ENCODE data around the gene DEDD2.
"Not testable (repeated sequence)": the region's sequence is repeated elsewhere in the genome, so short reads cannot be mapped to it uniquely, and the experiment has no call there.

DEDD2 gene, protein sequence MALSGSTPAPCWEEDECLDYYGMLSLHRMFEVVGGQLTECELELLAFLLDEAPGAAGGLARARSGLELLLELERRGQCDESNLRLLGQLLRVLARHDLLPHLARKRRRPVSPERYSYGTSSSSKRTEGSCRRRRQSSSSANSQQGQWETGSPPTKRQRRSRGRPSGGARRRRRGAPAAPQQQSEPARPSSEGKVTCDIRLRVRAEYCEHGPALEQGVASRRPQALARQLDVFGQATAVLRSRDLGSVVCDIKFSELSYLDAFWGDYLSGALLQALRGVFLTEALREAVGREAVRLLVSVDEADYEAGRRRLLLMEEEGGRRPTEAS

DNA sequence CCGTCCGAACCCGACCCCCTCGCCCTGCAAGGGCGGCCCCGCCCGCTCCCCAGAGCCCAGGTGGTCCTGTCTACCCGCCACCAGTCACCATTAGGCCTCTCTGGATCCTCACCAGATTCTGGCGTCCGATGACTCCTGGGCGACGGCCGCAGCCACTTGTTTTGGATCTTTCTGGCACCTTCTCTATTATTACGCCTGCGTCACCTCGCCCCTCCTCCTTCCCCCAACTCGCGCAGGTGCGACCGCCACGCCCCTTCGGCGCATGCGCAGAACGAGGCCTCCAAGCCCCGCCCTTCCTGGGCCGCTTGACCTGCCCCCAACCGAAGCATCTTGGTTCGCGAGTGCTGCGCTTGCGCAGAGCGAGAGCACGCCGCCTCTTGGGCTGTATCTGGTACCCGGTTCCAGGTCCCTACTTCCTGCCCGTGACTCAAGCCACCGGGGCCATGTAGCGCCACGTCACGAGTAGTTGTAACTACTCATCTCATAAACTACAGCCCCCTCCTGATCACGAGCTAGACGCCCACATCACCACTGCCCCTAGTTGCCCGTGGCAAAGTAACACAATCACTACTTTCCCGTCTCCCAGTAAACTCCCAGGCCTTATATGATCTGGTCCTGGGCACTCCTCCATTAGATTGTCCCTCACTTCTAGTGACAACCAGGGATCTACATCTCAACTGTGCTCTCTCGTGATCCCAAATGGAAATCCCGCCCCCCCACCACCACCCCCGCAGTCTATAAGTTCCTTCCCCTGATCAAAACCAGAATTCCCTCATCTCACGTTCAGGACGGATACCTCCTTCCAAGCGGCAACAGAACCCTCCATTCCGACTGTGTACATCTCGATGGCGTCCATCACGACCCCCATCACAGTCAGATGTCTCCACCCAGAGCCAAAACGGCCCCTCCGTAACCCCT, at the start of gene DEDD2:
Gene DEDD2 (minus strand): TSS at position 158 of the 918 bp plus-strand sequence. CDS start 670 bp downstream, outside the sequence.
- DNase-seq (ENCODE audit: low read depth, low spot score), result peak; percentile 63
- H3K4me3 ChIP-seq, result peak within 1 kb of the TSS; percentile 86
- peak within 1 kb of the TSS; percentile 84 for H3K9ac ChIP-seq (ENCODE audit: insufficient read length)
- no peaks in the 10 kb centered on the region for H3K9me3 ChIP-seq (ENCODE audit: low read depth, low read length)
- H3K27ac ChIP-seq, result peak within 1 kb of the TSS; percentile 63
- TF ChIP-seq FOXP2 (optimal IDR thresholded peaks at IDR 0.05; ENCODE audit: control extremely low read depth, extremely low read length, insufficient read depth), result no peak
- TF ChIP-seq POLR2AphosphoS5 (IDR thresholded peaks at IDR 0.05; ENCODE audit: borderline replicate concordance, low read depth, low read length), result peak; percentile 73; the same call in 1 of the 2 replicates
- H3K36me3 ChIP-seq (ENCODE audit: insufficient read depth, low read length), result peaks cover 28% of the 10 kb centered on the region; the same call in 1 of the 2 replicates

DNA sequence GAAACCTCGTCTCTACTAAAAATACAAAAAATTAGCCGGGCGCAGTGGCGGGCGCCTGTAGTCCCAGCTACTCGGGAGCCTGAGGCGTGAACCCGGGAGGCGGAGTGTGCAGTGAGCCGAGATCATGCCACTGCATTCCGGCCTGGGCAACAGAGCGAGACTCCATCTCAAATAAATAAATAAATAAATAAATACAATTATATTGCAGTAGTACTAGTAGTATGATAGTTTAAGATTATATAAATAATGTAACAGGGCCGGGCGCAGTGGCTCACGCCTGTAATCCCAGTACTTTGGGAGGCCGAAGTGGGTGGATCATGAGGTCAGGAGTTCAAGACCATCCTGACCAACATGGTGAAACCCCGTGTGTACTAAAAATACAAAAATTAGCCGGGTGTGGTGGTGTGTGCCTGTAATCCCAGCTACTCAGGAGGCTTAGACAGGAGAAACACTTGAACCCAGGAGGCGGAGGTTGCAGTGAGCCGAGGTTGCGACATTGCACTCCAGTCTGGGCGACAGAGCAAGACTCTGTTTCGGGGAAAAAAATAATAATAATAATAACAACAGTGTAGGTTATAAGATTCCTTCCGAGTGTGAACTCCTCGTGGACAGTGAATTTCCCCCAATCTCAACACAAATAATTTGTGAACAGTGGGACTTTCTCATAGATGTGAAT, 49.6 kb upstream of the DEDD2 start:
- not testable (repeated sequence) for H3K27ac ChIP-seq; H3K36me3 ChIP-seq (ENCODE audit: insufficient read depth, low read length); DNase-seq (ENCODE audit: low read depth, low spot score); H3K9me3 ChIP-seq (ENCODE audit: low read depth, low read length)
- Histone ChIP-seq H3K4me3 (peak overlapping the region; percentile 93), H3K9ac (ENCODE audit: insufficient read length) (peak overlapping the region; percentile 90)

DNA sequence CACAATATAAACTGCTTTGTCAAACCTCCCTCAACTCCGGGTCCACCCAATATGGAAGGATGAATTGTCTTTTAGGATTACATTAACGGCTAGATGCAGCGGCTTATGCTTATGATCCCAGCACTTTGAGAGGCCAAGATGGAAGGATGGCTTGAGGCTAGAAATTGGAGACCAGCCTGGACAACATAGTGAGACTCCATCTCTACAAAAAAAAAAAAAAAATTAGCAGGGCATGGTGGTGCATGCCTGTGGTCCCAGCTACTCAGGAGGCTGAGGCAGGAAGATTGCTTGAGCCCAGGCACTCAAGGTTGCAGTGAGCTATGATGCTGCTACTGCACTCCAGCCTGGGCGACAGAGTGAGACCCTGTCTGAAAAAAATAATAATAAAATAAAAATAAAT, 48.6 kb upstream of the DEDD2 start:
- not testable (repeated sequence) for DNase-seq (ENCODE audit: low read depth, low spot score); H3K9ac ChIP-seq (ENCODE audit: insufficient read length); H3K4me3 ChIP-seq; H3K9me3 ChIP-seq (ENCODE audit: low read depth, low read length); H3K36me3 ChIP-seq (ENCODE audit: insufficient read depth, low read length); H3K27ac ChIP-seq

DNA sequence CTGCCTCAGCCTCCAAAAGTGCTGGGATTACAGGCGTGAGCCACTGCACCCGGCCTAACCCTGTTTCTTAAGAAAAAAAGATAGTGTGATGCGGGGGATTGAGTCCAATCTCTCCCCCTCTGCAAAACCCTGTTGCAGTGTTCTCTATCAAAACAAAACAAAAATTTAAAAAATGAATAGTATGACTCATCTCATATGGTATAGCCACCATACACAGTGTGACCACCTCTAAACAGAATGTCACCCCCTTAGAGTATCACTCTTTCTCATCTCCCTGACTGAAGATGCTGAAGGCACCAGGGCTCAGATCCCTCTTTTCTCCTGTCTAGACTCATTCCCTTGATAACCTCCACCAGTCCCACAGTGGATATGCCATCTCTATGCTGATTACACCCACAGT, 44.3 kb upstream of the DEDD2 start:
- Histone ChIP-seq H3K9me3 (ENCODE audit: low read depth, low read length) (no peaks in the 10 kb centered on the region), H3K4me3 (no peak overlapping the region), H3K9ac (ENCODE audit: insufficient read length) (no peak overlapping the region), H3K36me3 (ENCODE audit: insufficient read depth, low read length) (no peaks in the 10 kb centered on the region), H3K27ac (no peak overlapping the region)
- TF ChIP-seq EZH2 (IDR thresholded peaks at IDR 0.05) (no peak), POLR2AphosphoS5 (IDR thresholded peaks at IDR 0.05; ENCODE audit: borderline replicate concordance, low read depth, low read length) (no peak), FOXP2 (optimal IDR thresholded peaks at IDR 0.05; ENCODE audit: control extremely low read depth, extremely low read length, insufficient read depth) (no peak)
- DNase-seq (ENCODE audit: low read depth, low spot score), result no peak

DNA sequence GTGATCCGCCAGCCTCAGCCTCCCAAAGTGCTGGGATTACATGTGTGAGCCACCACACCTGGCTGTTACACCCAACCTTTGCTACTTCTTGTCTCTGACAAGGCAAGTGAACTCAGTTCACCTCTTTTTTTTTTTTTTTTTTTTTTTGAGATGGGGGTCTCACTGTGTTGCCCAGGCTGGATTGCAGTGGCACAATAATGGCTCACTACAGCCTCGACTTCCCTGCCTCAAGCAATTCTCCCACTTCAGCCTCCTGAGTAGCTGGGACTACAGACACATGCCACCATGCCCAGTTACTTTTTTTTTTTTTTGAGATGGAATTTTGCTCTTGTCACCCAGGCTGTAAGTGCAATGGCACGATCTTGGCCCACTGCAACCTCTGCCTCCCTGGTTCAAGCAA, 40.4 kb upstream of the DEDD2 start:
- H3K27ac ChIP-seq, result not testable (repeated sequence)

DNA sequence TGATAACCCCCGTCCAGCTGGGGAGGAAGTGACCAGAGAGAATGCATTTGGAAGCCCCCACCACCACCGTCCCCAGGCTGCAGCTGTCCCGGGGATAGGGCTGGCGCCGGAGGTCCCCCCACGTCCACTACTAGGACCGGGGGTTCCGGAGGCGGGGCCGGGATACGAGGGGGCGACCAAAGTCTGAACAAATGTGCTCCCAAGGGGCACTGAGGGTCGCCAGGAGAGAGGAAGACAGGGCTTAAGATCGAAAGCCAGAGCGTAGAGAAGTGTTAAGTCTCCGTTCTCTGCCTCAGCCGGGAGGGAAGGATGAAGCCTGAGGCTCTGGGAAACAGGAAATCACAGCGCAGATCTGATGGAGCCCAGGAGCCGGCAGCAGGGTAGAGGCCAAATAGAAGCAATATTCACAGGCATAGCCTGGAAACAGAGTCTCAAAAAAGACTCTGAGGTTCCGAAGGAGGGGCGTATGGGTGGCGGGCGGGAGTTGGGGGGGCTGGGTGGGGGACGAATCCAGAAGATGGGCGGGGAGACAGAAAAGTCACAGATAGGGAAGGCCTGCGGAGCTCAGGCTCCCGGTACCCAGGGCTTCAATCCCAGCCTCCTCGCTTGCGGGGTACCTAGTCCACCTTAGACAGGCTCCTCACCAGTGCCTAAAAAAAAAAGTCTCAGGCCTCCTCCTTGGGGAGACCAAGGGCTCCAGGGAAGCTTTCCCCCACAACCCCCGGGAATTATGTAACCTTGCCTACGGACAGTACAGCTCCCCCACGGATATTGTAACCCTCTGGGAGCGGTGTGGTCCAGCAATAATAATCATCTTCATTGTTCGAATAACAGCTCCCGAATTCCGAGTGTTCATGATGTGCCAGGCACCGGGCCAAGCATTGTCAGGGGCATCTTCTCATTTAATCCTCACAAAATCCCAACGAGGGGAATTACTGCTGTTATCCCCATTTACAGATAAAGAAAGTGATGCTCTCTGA, 38.6 kb upstream of the DEDD2 start:
- H3K4me3 ChIP-seq, result peak overlapping the region; percentile 98
- H3K36me3 ChIP-seq (ENCODE audit: insufficient read depth, low read length), result no peaks in the 10 kb centered on the region
- peak; percentile 66 for DNase-seq (ENCODE audit: low read depth, low spot score)
- H3K27ac ChIP-seq, result peak overlapping the region; percentile 95
- TF ChIP-seq FOXP2 (optimal IDR thresholded peaks at IDR 0.05; ENCODE audit: control extremely low read depth, extremely low read length, insufficient read depth), result no peak
- no peak for TF ChIP-seq EZH2 (IDR thresholded peaks at IDR 0.05)
- TF ChIP-seq POLR2AphosphoS5 (IDR thresholded peaks at IDR 0.05; ENCODE audit: borderline replicate concordance, low read depth, low read length), result peak; percentile 76
- peak overlapping the region; percentile 76 for H3K9ac ChIP-seq (ENCODE audit: insufficient read length)
- H3K9me3 ChIP-seq (ENCODE audit: low read depth, low read length), result no peaks in the 10 kb centered on the region

More for the DNA sequence above, 40.4 kb upstream of the DEDD2 start:
- not testable (repeated sequence) for H3K9ac ChIP-seq (ENCODE audit: insufficient read length); H3K4me3 ChIP-seq; H3K9me3 ChIP-seq (ENCODE audit: low read depth, low read length); H3K36me3 ChIP-seq (ENCODE audit: insufficient read depth, low read length); DNase-seq (ENCODE audit: low read depth, low spot score)

DNA sequence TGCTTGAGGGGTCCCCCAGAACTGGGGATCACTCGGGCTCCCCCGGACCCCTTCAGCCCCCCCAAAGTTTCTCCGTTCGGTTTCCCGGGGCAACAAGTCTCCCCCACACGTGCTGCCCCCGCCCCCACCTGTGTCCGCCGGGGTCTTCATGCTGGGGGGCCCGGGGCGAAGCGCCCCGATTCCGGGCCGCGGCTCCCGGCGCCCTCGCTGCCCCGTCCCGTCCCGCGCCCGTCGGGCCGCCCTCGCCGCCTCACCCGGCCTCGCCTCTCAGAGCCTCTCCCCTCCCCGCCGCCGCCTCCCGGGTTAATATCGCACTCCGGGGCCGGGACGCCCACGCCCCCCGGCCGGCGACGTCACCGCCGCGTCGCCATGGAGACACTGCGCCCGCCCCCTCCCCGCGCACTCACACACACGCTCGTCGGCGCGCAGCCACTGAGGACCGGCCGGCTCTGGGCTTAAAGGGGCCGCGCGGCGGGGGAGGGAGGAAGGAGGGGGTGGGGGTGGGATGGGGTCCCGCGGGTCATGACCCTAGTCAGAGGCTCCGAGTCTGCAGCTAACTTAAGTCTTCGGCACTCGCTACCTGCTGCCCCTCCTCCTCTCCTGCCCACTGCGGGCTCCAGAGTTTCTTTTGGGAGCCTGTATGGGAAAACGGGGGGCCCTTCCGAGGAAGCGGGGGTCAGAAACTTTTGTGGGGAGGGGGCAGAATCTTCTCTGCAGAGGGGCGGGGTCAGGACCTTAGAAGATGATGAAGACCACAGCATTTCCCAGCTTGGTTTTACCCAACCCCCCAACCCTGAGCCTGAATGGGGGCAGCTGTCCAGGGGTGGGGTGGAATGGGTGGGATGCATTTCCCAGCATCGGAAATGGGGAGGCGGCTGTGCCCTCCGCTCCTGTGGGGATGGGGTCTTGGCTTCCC, 37.6 kb upstream of the DEDD2 start, which contains the start of gene ERF:
Gene ERF (minus strand): TSS at position 279 of the 916 bp plus-strand sequence. CDS start 129 bp downstream, at position 150.
- H3K9ac ChIP-seq (ENCODE audit: insufficient read length), result peak within 1 kb of the TSS; percentile 96
- H3K27ac ChIP-seq, result peak within 1 kb of the TSS; percentile 95
- peak within 1 kb of the TSS; percentile 98 for H3K4me3 ChIP-seq
- DNase-seq (ENCODE audit: low read depth, low spot score), result no peak
- peaks cover 5% of the 10 kb centered on the region; the same call in 1 of the 2 replicates for H3K36me3 ChIP-seq (ENCODE audit: insufficient read depth, low read length)
- TF ChIP-seq FOXP2 (optimal IDR thresholded peaks at IDR 0.05; ENCODE audit: control extremely low read depth, extremely low read length, insufficient read depth) (no peak), EZH2 (IDR thresholded peaks at IDR 0.05) (no peak), POLR2AphosphoS5 (IDR thresholded peaks at IDR 0.05; ENCODE audit: borderline replicate concordance, low read depth, low read length) (peak; percentile 82; the same call in 1 of the 2 replicates)
- no peaks in the 10 kb centered on the region for H3K9me3 ChIP-seq (ENCODE audit: low read depth, low read length)

All from SK-N-MC (cell line).